Activated naive CD8-positive, alpha-beta T cell treated with anti-CD3 and anti-CD28 coated beads, Interleukin-2, amount 10 ng/mL, durations not matched to agents 7 days and 5 days (primary cell): Measurements from ENCODE around the gene GIMAP6. TPM values are rescaled to one million over a fixed set of nuclear protein-coding genes. Genes with fewer than 3 reads are reported as not detected.
"Not testable (repeated sequence)": the region's sequence is repeated elsewhere in the genome, so short reads cannot be mapped to it uniquely, and the experiment has no call there.

Source experiments
- ATAC-seq: fragments of 150-1000 bp; cut with Tn5 transposase; one replicate; pipeline ENCODE4 v1.10.0; 2021; ENCODE audit warnings: low read depth, moderate library complexity
- POLR2A ChIA-PET: fragments of 350-600 bp; sonication (Branson Sonifier 250); formaldehyde crosslinking; loops from one replicate; lab custom pipeline; 2021; ENCODE audit warnings: antibody characterized with exemption; lab: Charles Lee
- DNase-seq: peaks from one replicate; pipeline ENCODE4 v3.0.0; 2021
- H3K27ac Mint-ChIP-seq: one replicate; pipeline ENCODE4 v1.8.0; 2022; ENCODE audit warnings: mild to moderate bottlenecking, mixed read lengths
- H3K27me3 Mint-ChIP-seq: one replicate; pipeline ENCODE4 v1.8.0; 2022; ENCODE audit warnings: mild to moderate bottlenecking, moderate library complexity, mixed read lengths
- H3K36me3 Mint-ChIP-seq: one replicate; pipeline ENCODE4 v1.8.0; 2021; ENCODE audit warnings: mild to moderate bottlenecking, mixed read lengths
- H3K4me1 Mint-ChIP-seq: one replicate; pipeline ENCODE4 v1.8.0; 2021; ENCODE audit warnings: mixed read lengths
- H3K4me3 Mint-ChIP-seq: one replicate; pipeline ENCODE4 v1.8.0; 2022; ENCODE audit warnings: mild to moderate bottlenecking, moderate library complexity, mixed read lengths
- H3K9me3 Mint-ChIP-seq: one replicate; pipeline ENCODE4 v1.8.0; 2021; ENCODE audit warnings: mixed read lengths
- total RNA-seq, 2 experiments: library from RNA; stranded (reverse); gene quantifications; one replicate each; pipeline ENCODE4 v1.2.3, GENCODE V29; 2021

The GIMAP6 gene
- total RNA-seq, 2 experiments from 2014 or later = 124 to 130 TPM

GRCh38 chr7:150631084-150631826, 930 bp downstream of the GIMAP6 start:
- peaks cover 67% of the 10 kb centered on the region for H3K36me3 Mint-ChIP-seq
- peak; percentile 87 for ATAC-seq
- H3K9me3 Mint-ChIP-seq = peaks cover 10% of the 10 kb centered on the region
- H3K27me3 Mint-ChIP-seq = no peaks in the 10 kb centered on the region
- POLR2A ChIA-PET = interaction anchor here (0.6 to 3.4 kb wide), 21 partner anchors 8 to 181 kb away, joined by 3 to 26 read pairs (median 4); partner anchors contain the start of genes GIMAP1, GIMAP2, GIMAP4 and GIMAP5
- H3K4me1 Mint-ChIP-seq = peaks cover 55% of the 10 kb centered on the region
- H3K27ac Mint-ChIP-seq = peak overlapping the region; percentile 94
- DNase-seq = peak; percentile 56
- peak overlapping the region; percentile 93 for H3K4me3 Mint-ChIP-seq

- H3K27me3 Mint-ChIP-seq = no peaks in the 10 kb centered on the region
- H3K9me3 Mint-ChIP-seq = peaks cover 5% of the 10 kb centered on the region
- peak overlapping the region; percentile 94 for H3K27ac Mint-ChIP-seq
- DNase-seq (no peak), ATAC-seq (no peak)
- H3K4me1 Mint-ChIP-seq = peaks cover 58% of the 10 kb centered on the region
- H3K36me3 Mint-ChIP-seq = peaks cover 71% of the 10 kb centered on the region
- POLR2A ChIA-PET = interaction anchor here (0.7 to 3.4 kb wide), 5 partner anchors 49 to 148 kb away, joined by 3 to 18 read pairs (median 4); partner anchors contain the start of gene GIMAP2
- peak overlapping the region; percentile 93 for H3K4me3 Mint-ChIP-seq
Measured at GRCh38 chr7:150629347-150629746, 2.8 kb downstream of the GIMAP6 start.

- Mint-ChIP-seq H3K4me3 (peak overlapping the region; percentile 8), H3K9me3 (peaks cover 5% of the 10 kb centered on the region)
Measured at GRCh38 chr7:150627959-150628358, 4.2 kb downstream of the GIMAP6 start.

GRCh38 chr7:150626696-150627095, 5.5 kb downstream of the GIMAP6 start:
- H3K27me3 Mint-ChIP-seq = no peaks in the 10 kb centered on the region
- peaks cover 77% of the 10 kb centered on the region for H3K36me3 Mint-ChIP-seq
- POLR2A ChIA-PET = interaction anchor here (1.1 kb wide), 1 partner anchor 40 kb away, joined by 3 read pairs; no protein-coding TSS in a partner anchor
- no peak overlapping the region for H3K27ac Mint-ChIP-seq
- DNase-seq (no peak), ATAC-seq (no peak)
- peaks cover 59% of the 10 kb centered on the region for H3K4me1 Mint-ChIP-seq
- peaks cover 5% of the 10 kb centered on the region for H3K9me3 Mint-ChIP-seq
- H3K4me3 Mint-ChIP-seq = no peak overlapping the region

More at GRCh38 chr7:150627959-150628358, 4.2 kb downstream of the GIMAP6 start:
- peak overlapping the region; percentile 31 for H3K27ac Mint-ChIP-seq
- no peak for ATAC-seq
- H3K4me1 Mint-ChIP-seq = peaks cover 60% of the 10 kb centered on the region
- DNase-seq = peak; percentile 24
- H3K27me3 Mint-ChIP-seq = no peaks in the 10 kb centered on the region
- H3K36me3 Mint-ChIP-seq = peaks cover 81% of the 10 kb centered on the region
- POLR2A ChIA-PET = interaction anchor here (0.6 kb wide), 1 partner anchor 856 kb away, joined by 5 read pairs; no protein-coding TSS in a partner anchor

- POLR2A ChIA-PET = interaction anchor here (0.8 to 2.0 kb wide), 5 partner anchors 10 to 140 kb away, joined by 3 to 5 read pairs (median 3); no protein-coding TSS in a partner anchor
- ATAC-seq = peak; percentile 58
- peaks cover 45% of the 10 kb centered on the region for H3K36me3 Mint-ChIP-seq
- H3K9me3 Mint-ChIP-seq = peaks cover 3% of the 10 kb centered on the region
- H3K4me1 Mint-ChIP-seq = peaks cover 35% of the 10 kb centered on the region
- H3K4me3 Mint-ChIP-seq = peak overlapping the region; percentile 26
- DNase-seq = no peak
- no peaks in the 10 kb centered on the region for H3K27me3 Mint-ChIP-seq
- H3K27ac Mint-ChIP-seq = peak overlapping the region; percentile 23
Measured at GRCh38 chr7:150621376-150621775, 10.8 kb downstream of the GIMAP6 start.

GRCh38 chr7:150620617-150621371, 11.4 kb downstream of the GIMAP6 start:
- POLR2A ChIA-PET = interaction anchor here (1.0 to 2.0 kb wide), 3 partner anchors 11 to 139 kb away, joined by 3 to 5 read pairs (median 3); no protein-coding TSS in a partner anchor
- Mint-ChIP-seq H3K4me3 (peak overlapping the region; percentile 26), H3K36me3 (peaks cover 40% of the 10 kb centered on the region), H3K4me1 (peaks cover 29% of the 10 kb centered on the region), H3K9me3 (peaks cover 3% of the 10 kb centered on the region), H3K27me3 (no peaks in the 10 kb centered on the region), H3K27ac (peak overlapping the region; percentile 23)
- DNase-seq = no peak
- ATAC-seq = peak; percentile 35

- H3K27me3 Mint-ChIP-seq = no peaks in the 10 kb centered on the region
- peaks cover 25% of the 10 kb centered on the region for H3K4me1 Mint-ChIP-seq
- no peak for ATAC-seq
- DNase-seq = no peak
- peaks cover 32% of the 10 kb centered on the region for H3K36me3 Mint-ChIP-seq
- H3K4me3 Mint-ChIP-seq = no peak overlapping the region
- H3K9me3 Mint-ChIP-seq = peaks cover 3% of the 10 kb centered on the region
- no peak overlapping the region for H3K27ac Mint-ChIP-seq
- POLR2A ChIA-PET = no interaction called here
Measured at GRCh38 chr7:150620061-150620460, 12.1 kb downstream of the GIMAP6 start.

GRCh38 chr7:150615221-150615755, 16.9 kb downstream of the GIMAP6 start:
- H3K4me3 Mint-ChIP-seq = peak overlapping the region; percentile 28
- POLR2A ChIA-PET, ATAC-seq, H3K9me3 Mint-ChIP-seq, H3K27me3 Mint-ChIP-seq, DNase-seq: not testable (repeated sequence)
- H3K36me3 Mint-ChIP-seq = peaks cover 28% of the 10 kb centered on the region
- peak overlapping the region; percentile 82 for H3K27ac Mint-ChIP-seq
- H3K4me1 Mint-ChIP-seq = peaks cover 37% of the 10 kb centered on the region

GRCh38 chr7:150614426-150614825, 17.8 kb downstream of the GIMAP6 start:
- Mint-ChIP-seq H3K36me3 (peaks cover 25% of the 10 kb centered on the region), H3K4me1 (peaks cover 41% of the 10 kb centered on the region), H3K4me3 (peak overlapping the region; percentile 28), H3K27ac (peak overlapping the region; percentile 82)
- not testable (repeated sequence) for H3K9me3 Mint-ChIP-seq, H3K27me3 Mint-ChIP-seq, ATAC-seq, DNase-seq
- POLR2A ChIA-PET = interaction anchor here (0.7 kb wide), 1 partner anchor 53 kb away, joined by 3 read pairs; no protein-coding TSS in a partner anchor

- no peak for ATAC-seq
- no peak for DNase-seq
- peak overlapping the region; percentile 28 for H3K4me3 Mint-ChIP-seq
- POLR2A ChIA-PET = interaction anchor here (0.7 kb wide), 1 partner anchor 54 kb away, joined by 3 read pairs; no protein-coding TSS in a partner anchor
- peaks cover 8% of the 10 kb centered on the region for H3K9me3 Mint-ChIP-seq
- H3K27me3 Mint-ChIP-seq = no peaks in the 10 kb centered on the region
- peaks cover 25% of the 10 kb centered on the region for H3K36me3 Mint-ChIP-seq
- peak overlapping the region; percentile 82 for H3K27ac Mint-ChIP-seq
- peaks cover 41% of the 10 kb centered on the region for H3K4me1 Mint-ChIP-seq
Measured at GRCh38 chr7:150613880-150614279, 18.3 kb downstream of the GIMAP6 start.

- H3K27ac Mint-ChIP-seq = peak overlapping the region; percentile 67
- POLR2A ChIA-PET = interaction anchor here (0.7 to 1.0 kb wide), 2 partner anchors 98 to 119 kb away, joined by 3 to 4 read pairs; partner anchors contain the start of gene GIMAP7
- H3K27me3 Mint-ChIP-seq = no peaks in the 10 kb centered on the region
- peaks cover 48% of the 10 kb centered on the region for H3K4me1 Mint-ChIP-seq
- peaks cover 5% of the 10 kb centered on the region for H3K9me3 Mint-ChIP-seq
- H3K36me3 Mint-ChIP-seq = peaks cover 19% of the 10 kb centered on the region
- H3K4me3 Mint-ChIP-seq = peak overlapping the region; percentile 2
- ATAC-seq (no peak), DNase-seq (no peak)
Measured at GRCh38 chr7:150612925-150613324, 19.3 kb downstream of the GIMAP6 start.

- peaks cover 5% of the 10 kb centered on the region for H3K9me3 Mint-ChIP-seq
- peak overlapping the region; percentile 29 for H3K27ac Mint-ChIP-seq
- ATAC-seq (no peak), DNase-seq (no peak)
- H3K4me1 Mint-ChIP-seq = peaks cover 51% of the 10 kb centered on the region
- H3K27me3 Mint-ChIP-seq = no peaks in the 10 kb centered on the region
- POLR2A ChIA-PET = interaction anchor here (1.4 to 1.8 kb wide), 2 partner anchors 11 to 145 kb away, joined by 3 to 6 read pairs; no protein-coding TSS in a partner anchor
- no peak overlapping the region for H3K4me3 Mint-ChIP-seq
- H3K36me3 Mint-ChIP-seq = peaks cover 14% of the 10 kb centered on the region
Measured at GRCh38 chr7:150610233-150610632, 22.0 kb downstream of the GIMAP6 start.
